HEK293 (cell line): Measurements from ENCODE around the gene S1PR5.

Experiments used
- CTCF ChIP-seq: fragments of 450-650 bp; formaldehyde crosslinking; IDR thresholded peaks from 2 replicates; pipeline ENCODE4 v1.5.1; 2016; ENCODE audit warnings: missing biosample characterization, missing genetic modification characterization
- PRDM4 ChIP-seq: fragments of 450-650 bp; formaldehyde crosslinking; IDR thresholded peaks from 2 replicates; pipeline ENCODE4 v1.5.1; 2017; ENCODE audit warnings: missing biosample characterization, missing genetic modification characterization
- YY1 ChIP-seq: fragments of 450-650 bp; formaldehyde crosslinking; IDR thresholded peaks from 2 replicates; pipeline ENCODE4 v1.5.1; 2018; ENCODE audit warnings: missing biosample characterization, missing genetic modification characterization
- ZNF10 ChIP-seq: fragments of 450-650 bp; formaldehyde crosslinking; IDR thresholded peaks from 2 replicates; pipeline ENCODE4 v1.5.1; 2017; ENCODE audit warnings: missing biosample characterization, missing genetic modification characterization
- ZNF121 ChIP-seq: fragments of 450-650 bp; formaldehyde crosslinking; IDR thresholded peaks from 2 replicates; pipeline ENCODE4 v1.5.1; 2016; ENCODE audit warnings: missing biosample characterization, missing genetic modification characterization
- ZNF274 ChIP-seq, 2 experiments: fragments of 200-500 bp in 1 of 2; fragments of 450-650 bp in 1 of 2; sonication (Bioruptor generic) in 1 of 2; formaldehyde crosslinking in 1 of 2; IDR thresholded peaks; 2 replicates each; pipeline versions ENCODE4 v1.5.1 to v1.6.1; 2014 to 2016; ENCODE audit warnings: borderline replicate concordance in 1 of 2, inconsistent platforms in 1 of 2, low read length in 1 of 2, missing biosample characterization in 1 of 2, missing genetic modification characterization in 1 of 2
- ZNF664 ChIP-seq: fragments of 450-650 bp; formaldehyde crosslinking; IDR thresholded peaks from 2 replicates; pipeline ENCODE4 v1.5.1; 2016; ENCODE audit warnings: missing biosample characterization, missing genetic modification characterization
- ZNF76 ChIP-seq: fragments of 450-650 bp; formaldehyde crosslinking; IDR thresholded peaks from 2 replicates; pipeline ENCODE4; 2016; ENCODE audit warnings: low read depth, missing biosample characterization, missing genetic modification characterization, borderline replicate concordance
- ZNF785 ChIP-seq: fragments of 450-650 bp; formaldehyde crosslinking; IDR thresholded peaks from 2 replicates; pipeline ENCODE4 v1.5.1; 2016; ENCODE audit warnings: missing biosample characterization, missing genetic modification characterization

GRCh38 chr19:10552510-10553053, 35.3 kb upstream of the S1PR5 start:
- TF ChIP-seq ZNF76 (tag by site-specific recombination) (no peak), PRDM4 (tag by site-specific recombination) (no peak), ZNF785 (no peak), CTCF (tag by site-specific recombination) (no peak), ZNF274 (IDR thresholded peaks at IDR 0.05; ENCODE audit: low read length) (no peak), ZNF274 (tag by site-specific recombination; IDR thresholded peaks at IDR 0.05; ENCODE audit: borderline replicate concordance) (no peak), ZNF664 (tag by site-specific recombination) (peak; percentile 30; the same call in 1 of the 2 replicates), ZNF121 (tag by site-specific recombination) (no peak), YY1 (tag by site-specific recombination) (no peak), ZNF10 (tag by site-specific recombination) (no peak)
